ENCODE data around the gene MTURN.

Gene MTURN

DNA sequence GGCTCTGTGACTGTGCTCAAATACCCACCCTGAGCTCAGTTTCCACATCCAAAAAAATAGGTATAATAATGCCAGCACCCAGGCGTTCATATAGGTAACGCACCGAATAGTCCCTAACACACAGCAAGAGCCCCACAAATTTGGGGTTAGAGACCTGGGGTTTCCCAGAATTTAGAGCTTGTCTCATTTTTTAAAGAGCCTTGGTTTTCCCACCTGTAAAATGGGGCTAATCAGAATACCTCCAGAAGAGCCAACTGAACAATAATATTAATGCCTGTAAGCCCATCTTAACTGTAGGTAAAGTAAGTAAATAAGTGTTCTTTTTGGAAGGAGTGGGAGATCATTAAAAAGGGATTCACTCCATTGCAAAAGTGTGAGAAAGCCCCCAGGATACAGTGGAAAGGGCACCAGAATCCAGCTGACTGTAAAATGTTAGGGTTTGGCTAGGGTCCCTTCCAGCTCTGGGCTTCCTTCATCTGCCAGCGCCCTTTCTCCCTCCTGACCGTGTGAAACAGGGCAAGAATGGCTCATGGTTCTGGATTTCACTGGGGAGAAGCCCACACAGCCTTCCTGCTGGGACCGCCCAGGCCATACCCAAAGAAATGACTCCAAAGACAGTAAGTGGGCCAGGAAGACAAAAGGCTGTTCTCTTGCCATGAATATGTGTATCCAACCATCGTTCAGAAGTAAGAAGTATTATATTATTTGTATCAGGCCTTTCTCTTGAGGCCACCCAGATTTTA, 2.1 kb downstream of the MTURN start:
- no peak for DNase-seq

DNA sequence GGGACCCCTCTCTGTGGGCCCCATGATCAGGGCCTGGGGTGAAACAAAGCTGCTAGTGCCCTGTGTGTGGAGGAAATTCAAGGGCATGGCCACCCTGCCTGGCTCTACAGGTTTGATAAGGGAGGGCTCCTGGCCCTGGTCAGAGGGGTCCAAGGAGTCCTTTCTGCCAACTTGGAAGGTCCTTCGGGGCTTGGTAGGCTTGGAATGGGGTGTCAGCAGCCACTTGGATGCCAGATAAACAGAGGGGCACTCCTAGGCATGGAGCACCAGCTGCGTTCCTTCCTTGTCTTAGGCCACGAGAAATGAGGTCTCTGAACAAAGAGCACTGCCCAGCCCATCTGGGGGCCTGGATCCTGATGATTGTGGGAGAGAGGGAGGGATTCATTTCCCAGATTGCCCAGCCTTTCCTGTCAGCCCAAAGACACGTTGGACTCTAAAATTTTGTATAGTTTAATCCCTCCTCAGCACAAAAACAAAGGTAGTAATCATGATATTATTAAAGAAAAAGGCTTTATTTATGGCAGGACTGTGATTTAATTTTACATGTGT, 5.1 kb downstream of the MTURN start:
- no peak for DNase-seq

DNA sequence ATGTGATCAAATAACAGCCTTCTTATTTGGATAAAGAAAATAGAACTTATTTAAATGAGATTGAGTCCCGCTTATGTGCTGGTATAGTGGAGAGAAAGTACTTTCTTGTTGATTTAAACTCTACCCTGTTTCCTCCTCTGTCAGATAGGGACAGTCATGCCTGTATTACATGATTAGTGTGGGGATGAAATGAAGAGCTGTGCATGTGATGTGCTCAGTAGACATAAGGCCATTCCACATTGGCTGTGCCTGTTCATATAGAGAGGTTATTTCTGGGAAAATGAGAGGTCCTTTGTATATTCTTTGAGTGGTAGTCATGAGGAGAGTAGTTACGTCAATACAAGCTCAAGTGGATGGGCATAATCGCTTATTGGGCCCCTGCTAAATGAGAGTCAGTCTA, 5.7 kb downstream of the MTURN start:
- no peak for DNase-seq

DNA sequence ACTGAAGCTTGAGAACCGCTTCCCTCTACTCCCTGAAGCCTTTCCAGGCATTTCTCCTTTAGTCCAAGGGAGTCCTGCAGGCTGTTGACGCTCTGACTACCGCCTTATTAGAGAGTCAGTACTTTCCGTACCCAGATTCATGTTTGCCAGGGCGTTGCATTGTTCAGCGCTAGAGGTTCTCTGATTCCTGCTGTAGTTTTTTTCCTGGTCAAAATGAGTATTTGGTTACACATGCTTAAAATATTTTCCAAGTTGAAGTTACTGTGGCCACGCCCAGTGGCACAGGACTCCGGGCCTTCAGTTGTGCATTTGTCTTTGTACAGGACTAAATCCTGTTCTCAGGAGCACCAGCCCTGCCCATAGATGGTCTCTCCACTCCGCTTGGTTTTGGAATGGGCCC, 7.9 kb downstream of the MTURN start:
- DNase-seq: no peak

DNA sequence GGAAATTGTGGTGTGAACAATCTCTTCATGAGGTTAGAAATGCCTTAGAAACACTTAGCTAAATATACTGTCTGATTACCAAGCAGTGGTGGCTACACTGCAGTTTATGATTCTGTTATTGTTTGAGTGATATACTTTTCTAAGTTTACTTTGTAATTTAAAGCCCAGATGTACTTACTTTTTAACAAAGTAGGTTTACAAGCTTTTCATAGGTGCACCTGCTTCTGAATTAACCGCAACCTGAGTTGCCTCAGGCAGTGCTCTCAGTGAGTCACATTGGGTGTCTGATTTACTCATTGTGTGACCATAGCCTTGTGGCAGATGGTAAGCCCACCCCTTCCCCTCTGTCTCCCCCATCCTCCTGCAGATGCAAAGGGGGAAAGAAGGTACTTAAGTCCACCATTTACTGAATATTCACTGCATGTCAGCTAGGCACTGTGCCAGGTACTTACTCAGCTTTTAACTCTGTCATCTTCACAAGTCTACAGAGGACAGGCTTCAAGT, 9.0 kb downstream of the MTURN start:
- peak; percentile 85 for DNase-seq

DNA sequence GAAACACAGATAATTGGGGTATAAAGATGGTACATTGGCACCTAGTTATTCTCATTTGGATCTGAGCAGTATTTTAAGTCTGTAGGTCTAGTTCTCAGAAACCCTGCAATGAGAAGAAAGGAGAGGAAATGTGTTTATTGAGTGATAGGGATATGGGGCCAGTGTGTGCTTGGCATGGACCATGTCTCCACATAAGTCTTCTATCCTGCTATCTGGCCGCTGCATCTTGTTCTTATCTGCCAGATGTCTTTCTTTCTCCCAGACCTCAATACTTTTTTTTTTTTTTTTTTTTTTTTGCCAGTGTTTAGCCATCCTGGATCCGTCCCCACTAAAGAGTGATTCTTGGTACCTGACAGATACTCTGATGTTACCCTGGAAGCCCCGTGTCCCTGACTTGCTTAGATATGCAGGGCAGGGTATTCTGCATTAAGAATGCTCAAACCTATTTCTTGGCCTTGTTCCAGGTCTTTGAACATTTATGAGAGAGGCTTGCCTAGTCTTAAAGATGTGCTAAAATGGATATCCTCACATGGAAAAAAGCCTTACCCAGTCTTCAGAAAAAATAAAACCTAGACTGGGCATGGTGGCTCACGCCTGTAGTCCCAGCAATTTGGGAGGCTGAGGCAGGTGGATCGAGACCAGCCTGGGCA, 10.0 kb downstream of the MTURN start:
- DNase-seq: no peak

DNA sequence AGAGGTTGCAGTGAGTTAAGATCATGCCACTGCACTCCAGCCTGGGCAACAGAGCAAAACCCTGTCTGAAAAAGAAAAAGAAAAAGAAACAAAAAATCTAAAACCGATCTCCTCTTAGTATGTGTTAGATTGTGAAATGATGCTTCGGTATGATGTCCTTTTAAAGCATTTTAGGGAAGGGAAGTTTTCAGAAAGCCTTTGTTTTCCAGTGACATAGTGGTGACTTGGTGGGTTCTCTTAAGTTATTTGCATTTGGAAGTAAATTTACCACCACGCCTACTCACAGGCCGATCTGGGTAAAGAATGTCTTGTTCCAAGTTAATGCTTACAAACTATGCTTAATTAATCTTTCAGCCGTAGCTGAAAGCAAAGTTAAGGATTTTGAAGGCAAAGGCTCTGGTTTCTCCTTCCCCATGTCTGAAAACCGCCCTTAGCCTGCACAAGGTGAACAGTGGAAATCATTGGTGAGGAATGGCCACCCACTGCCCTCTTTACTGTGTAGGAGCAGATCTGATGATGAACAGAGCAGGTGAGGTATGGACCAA, 10.7 kb downstream of the MTURN start:
- no peak for DNase-seq

DNA sequence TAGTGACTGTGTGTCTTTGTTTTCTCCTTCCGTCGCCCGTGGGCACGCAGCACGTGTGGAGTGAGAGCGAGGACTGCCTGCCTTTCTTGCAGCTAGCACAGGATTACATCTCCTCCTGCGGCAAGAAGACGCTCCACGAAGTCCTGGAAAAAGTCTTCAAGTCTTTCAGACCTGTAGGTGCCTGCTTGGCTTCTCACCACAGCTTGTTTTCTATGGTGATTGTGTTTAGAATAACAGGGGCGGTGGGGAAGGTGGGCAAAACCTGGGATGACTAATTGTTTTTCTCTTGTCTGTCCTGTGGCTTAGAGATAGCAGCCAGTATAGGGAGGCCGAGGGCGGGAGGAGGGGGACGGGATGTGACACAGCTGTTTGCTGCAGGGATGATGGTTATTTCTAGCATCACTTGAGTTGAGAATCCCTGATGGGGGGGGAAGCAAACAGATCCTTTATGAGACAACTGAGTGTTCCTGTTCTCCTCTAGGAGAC, 11.4 kb downstream of the MTURN start:
- no peak for DNase-seq

DNA sequence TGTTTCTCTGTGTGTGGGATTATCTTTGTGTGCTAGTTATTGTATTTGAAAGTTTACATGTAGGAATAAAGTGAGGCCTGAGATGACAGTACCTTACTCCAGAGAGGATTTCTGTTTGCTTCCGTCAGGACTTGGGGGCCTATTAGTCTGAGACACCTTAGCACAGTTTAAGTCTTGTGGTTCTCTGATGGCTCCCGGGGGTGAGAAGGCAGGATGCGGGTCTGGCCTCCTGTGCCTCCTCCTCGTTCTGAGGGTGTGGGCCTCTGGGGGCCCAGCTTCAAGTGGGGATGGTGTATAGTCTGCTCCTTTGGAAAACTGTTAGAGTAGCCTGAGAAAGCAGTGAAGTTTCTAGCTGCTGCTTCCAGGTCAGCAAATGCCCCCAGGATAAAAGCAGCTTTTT, 12.4 kb downstream of the MTURN start:
- DNase-seq: no peak

DNA sequence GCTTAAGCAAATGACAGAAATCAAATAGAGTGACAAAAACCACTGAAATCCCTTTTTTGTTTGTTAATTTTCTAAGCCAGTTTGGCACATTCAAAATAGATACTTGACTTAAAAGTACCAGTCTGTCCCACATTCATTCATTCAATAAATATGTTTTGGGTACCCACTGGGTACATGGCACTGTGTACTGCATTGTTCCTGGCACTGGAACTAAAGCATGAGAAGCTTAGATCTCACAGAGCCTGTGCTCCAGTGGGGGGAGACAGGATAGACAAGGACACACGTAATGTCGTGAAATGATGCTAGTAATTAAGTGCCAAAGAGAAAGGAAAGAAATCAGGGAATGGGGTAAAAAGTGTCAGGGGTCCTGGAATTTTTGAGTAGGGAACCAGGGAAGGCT, 13.0 kb downstream of the MTURN start:
- DNase-seq: no peak

DNA sequence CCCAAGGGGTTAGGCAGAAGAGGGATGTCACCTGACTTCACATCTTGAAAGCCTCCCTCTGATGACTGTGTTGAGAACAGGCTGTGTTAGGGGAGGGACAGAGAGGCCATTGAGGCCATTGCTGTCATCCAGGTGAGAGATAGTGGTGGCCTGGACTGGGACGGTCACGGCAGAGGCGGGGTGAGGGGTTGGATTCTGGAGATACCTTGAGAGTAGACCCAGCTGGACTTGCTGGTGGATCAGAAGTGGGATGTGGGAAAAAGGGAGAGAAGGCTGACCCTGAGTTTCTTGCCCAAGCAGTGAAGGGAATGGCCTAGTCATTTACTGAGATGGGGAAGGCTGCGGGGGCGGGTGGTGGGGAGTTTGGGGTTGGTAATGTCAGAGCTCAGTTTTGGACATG, 13.6 kb downstream of the MTURN start:
- no peak for DNase-seq

DNA sequence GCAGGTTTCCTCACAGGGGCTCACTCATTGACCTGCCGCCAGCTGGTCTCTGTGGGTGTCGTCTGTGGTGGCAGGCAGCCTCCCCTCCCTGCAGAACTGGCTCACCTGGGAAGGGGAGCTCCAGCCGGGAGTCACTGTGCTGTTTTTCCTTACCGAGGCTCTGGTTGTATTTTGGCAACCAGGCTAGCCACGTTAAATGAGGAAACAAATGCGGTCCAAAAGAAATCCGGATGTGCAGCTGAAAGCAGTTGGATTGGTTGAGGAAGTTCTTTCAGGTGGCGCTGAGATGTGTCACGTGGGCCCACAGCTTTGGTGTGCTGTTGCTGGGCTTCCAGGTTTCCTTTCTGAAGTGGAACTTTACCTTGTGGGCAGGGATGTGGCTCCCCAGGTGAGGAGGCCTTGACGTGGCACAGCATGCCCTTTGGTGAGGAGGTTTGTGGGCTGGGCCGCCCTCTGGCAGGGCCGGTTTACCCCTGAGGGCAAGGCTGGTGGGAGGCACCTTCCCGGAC, 14.2 kb downstream of the MTURN start:
- DNase-seq: no peak

DNA sequence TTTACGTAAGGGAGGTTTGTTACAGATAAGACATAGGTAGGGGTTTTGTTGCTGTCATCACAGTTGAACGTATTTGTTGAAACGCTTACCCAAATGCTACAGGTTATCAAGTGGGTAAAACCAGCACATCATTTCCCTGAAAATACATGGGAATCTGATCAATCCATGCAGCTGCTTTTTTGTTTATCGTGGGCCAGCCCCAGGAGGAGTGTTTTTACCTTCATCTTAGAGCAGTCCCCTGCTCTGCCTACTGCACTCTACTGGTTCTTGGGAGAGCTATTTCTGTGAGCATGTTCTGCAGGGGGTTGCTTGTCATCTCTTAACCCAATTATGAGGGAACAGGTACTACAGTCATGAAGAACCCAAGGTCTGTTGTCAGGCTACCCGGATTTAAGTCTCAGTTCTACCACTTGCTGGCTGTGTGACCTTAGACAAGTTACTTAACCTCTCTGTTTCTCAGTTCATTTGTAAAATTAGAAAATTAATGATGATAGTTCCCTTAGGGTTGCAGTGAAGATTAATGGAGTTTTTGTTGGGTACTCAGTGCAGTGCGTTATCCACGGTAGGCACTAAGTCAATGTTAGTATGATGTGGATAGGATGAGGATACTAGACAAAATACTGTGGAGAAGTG, 15.0 kb downstream of the MTURN start:
- DNase-seq: no peak

DNA sequence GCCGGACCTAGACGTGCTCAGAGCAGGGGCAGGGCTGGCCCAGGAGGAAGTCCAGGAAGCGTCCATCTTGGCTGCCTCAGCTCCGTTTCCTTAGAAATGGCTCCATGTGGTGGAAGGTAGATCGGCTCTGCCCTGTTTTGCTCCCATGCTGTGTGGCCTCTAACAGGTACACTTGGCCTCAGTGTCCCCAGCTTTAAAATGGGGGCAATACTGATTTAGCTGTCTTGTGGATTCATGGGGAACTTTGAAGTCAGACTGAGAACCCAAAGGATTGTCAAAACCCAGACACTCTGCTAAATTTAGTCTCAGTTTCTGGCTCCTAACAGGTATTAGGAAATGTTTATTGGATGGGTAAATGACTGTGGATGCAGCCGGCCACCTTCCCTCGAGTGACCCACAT, 15.9 kb downstream of the MTURN start:
- no peak for DNase-seq

DNA sequence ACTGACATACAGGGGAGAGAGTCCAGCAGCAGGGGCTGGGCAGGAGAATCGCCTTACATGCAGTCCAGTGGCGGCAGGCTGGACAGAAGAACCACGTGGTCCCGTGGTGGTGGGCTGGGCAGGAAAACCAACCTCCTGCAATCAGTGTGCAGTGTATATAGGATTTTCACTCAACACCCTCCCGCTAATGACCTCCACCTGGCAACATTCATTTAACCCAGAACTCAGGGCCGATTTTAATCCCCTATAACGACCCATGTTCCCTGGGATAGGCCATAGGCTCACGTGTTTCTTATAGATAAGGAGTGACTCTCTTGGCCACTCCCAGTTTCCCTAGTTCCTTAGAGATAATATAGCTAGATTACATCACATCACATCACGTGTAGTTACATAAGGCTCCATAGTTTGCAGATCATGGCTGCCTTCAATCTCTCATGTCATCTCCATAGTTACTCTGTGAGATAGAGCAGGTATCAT, 19.4 kb downstream of the MTURN start:
- DNase-seq: no peak

DNA sequence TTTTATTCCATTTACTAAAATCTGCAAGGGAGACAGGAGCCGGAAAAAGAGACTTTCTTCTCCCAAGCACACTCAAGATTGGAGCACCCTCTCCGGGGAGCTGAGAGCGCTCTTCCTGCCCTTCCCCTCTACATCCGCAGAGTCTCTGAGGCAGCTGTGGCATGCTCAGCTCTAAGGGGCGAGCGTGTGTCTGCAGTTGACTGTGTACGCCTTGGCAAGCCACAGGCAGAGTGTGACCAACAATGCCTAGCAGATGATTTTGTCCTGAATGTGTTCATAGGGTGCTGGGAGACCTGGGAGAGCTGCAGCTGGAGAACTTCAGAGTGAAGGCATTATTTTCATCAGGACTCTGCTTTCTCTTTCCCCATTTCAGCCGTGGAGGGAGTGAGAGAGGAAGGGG, 20.7 kb downstream of the MTURN start:
- no peak for DNase-seq

DNA sequence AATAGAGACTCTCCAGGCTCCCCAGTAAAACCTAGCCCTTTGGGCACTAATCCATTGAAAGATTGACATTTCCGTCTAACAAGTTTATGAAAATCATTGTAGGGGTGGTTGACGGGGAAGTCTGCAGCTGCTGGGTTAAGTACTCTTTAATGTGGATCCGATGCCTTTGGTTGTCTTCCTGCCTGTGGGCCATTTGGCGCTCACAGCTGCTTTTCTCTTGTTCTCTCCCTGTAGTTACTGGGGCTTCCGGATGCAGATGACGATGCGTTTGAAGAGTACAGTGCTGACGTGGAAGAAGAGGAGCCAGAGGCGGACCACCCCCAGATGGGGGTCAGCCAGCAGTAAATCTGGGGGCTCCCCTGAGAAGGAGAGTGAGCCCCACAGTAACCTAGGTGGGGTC, 22.4 kb downstream of the MTURN start:
- no peak for DNase-seq

DNA sequence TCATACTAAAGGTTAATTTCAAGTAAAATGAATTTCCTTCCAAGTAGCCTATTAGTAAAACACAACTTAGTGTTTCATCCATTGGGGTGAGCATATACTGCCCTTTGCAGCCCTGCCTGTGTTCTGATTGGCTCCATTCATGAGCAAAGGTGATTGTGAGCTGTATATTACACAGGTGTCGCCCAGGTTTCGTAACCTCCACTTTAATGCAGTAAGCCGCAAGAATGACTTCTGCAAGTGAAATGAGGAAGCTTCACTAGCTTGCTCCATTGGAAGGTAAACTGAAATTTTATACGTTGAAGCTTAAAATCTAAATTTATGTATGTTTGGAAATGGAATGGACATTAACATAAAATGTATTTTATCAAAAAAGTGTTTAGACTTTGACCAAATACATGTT, 24.4 kb downstream of the MTURN start:
- DNase-seq: peak; percentile 29

DNA sequence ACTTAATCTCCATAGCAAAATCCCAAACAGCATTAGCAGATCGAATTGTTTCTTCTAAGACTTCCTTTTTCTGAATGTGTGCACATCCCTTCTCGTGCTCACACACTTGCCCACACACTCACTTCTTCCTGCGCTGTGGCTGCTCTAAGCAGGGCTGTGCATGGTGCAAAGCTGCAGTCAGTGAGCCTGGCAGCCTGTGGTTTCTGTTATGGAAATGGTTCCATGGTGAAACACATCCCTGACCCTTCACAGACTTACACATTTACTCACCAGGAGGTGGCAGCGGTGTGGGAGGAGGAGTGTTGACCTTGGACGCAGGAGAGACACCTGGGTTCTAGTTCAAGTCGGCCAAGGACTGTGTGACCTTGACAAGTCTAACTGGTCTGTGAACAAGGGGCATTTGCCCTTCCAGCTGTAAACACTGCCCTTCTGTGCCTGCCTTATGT, 24.9 kb downstream of the MTURN start:
- peak; percentile 74 for DNase-seq

DNA sequence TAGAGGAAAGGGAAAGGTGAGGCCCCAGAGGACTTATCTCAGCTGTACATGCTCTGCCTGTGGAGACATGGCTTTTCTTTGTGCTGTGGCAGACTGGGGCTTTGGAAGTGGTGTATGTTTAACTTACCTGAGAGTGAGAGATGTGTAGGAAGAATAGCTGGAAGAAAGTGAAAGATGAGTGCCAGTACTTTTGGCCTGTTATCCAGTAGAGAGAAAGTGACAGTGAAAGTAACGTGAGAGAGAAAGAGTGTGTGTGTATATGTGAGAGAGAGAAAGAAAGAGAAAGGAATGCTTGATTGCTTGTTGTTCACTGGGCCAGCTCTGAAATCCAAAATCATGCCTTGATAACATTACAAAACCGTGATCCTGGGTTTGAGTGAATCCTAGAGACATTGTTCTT, 25.5 kb downstream of the MTURN start:
- DNase-seq: no peak

DNA sequence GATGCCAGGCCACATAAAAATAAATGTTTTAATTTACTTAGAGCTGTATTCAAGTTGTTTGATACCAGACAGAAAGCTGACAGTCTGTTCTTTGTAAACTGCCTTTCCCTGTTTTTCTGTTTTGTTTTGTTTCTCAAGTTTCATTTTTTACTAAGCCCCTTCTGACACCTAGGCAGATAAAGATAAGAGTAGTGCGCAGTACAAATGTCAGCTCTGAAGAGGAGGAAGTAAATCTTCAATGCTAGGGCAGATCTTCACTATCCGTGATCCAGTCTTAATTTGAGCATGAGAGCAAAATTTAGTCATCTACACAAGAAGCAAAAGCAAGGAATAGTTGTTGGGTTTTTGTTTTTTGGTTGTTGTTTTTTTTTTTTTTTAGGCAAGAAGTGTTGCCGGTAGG, 27.3 kb downstream of the MTURN start:
- DNase-seq: peak; percentile 6

DNA sequence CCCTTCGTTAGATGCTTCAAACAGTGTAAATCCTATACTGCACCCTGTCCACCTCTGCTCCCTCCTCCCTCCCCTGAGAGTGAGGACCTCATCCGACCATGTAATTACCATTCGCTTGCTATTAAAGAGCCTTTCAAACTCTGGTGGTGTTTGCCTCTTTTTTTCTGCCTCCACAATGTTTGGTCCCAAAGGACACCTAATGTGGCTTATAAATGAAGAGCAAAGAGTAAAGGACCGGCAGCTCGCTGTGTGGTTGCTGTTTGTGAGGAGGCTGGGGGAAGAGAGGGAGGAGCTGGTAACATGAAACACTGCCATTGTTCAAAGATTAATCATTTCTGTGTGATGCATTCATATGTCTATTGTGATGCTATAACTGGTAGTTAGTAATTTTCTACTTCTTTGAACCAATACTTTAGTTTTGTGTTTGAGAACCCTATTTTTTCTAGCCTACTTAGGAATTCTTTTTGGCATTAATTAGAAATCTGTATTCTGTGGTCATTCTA, 27.9 kb downstream of the MTURN start:
- DNase-seq: peak; percentile 88
